Activated CD4-positive, alpha-beta T cell treated with anti-CD3 and anti-CD28 coated beads, Interleukin-2, amount 50 U/mL, for 24 hours (primary cell): Measurements from ENCODE around the gene PIK3R1.

ENCODE experiments used
- DNase-seq, 2 donors: peaks; one replicate each; pipeline ENCODE4 v3.0.0-alpha.2; 2020; ENCODE audit warnings: low read depth in 1 of 2, low spot score in 1 of 2

PIK3R1 gene

DNA sequence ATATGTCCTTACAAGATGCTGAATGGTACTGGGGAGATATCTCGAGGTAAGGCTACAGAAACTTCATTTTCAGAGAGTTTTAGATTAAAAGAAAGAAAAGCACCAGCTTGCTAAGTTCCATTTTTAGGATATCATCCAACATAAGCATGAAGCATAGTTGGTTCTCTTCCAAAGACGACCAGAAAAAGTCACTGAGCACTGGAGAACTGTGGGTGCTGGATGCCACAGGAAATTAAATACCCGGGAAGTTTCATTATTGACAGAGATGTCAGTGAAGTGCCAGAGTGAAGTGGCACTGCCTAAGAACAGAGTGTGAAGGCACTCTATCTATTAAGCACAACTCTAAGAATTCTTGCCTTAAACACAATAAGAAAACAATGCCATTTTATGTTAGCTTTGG is 76.8 kb downstream of the PIK3R1 start:
- no peak for DNase-seq

GRCh38 chr5:68295772-68296171 is 80.2 kb downstream of the PIK3R1 start:
- DNase-seq = no peak

DNA sequence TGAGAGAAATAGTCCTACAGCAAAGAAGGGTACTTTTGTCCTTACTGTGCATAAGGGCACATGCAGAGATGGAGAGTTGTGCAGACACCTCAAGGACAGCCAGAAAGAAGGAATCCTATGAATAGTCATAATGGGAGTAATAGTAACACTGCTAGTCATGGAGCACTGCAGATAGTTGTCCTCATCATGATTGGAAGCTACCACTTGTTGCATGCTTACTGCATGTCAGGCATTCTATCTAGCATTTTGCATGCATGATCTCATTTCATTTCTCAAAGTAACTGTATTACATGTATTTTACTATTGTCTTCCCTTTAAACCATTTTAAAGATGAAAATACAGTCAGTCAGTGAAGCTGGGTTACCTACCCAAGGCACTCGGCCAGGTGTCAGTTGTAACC is 81.3 kb downstream of the PIK3R1 start:
- no peak for DNase-seq

DNA sequence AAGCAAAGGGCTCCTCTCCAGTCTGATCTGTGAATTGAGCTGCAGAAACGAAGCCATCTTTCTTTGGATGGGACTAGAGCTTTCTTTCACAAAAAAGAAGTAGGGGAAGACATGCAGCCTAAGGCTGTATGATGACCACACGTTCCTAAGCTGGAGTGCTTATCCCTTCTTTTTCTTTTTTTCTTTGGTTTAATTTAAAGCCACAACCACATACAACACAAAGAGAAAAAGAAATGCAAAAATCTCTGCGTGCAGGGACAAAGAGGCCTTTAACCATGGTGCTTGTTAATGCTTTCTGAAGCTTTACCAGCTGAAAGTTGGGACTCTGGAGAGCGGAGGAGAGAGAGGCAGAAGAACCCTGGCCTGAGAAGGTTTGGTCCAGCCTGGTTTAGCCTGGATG is 82.1 kb downstream of the PIK3R1 start:
- no peak for DNase-seq

- no peak for DNase-seq
Observed at GRCh38 chr5:68298479-68298878, 82.9 kb downstream of the PIK3R1 start.

DNA sequence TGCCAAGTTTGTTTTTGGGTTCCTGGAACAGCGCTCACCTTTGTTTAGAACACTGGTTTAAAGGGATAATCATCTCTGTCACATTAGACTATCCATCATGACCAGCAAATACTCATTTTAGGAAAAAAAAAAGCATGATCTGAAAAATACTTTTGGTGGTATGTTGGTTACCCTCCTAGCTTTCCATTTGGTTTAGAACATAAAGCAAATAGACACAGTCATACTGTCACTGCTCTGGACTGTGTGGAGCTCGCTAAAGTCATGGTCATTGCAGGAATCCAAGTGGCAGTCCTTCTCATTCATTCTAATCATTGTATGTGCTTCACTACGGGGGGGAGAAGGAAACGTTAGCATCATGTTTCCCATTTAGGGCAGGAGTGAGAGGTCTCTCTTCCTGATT is 83.5 kb downstream of the PIK3R1 start:
- no peak for DNase-seq

DNA sequence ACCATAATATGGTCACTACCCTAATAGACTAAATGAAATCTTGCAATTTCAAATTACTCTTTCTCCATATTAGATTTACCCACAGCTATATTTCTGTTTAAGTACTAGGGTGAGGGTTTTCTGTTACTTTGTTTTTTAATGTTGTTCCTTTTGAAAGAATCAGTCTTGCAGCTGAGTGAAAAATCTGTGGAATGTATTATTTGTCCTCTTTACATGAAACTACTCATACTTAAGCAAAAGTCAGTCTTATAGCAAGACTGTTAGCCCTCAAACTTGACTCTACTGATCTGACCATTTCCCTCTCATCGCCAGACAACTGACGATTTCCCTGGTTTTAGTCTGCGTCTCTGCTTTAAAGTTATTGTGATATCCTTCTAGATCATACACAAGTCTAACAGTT is 84.0 kb downstream of the PIK3R1 start:
- no peak for DNase-seq

- no peak for DNase-seq
Observed at GRCh38 chr5:68303038-68303738, 87.6 kb downstream of the PIK3R1 start.

GRCh38 chr5:68303754-68304420 is 88.3 kb downstream of the PIK3R1 start:
- no peak for DNase-seq

DNA sequence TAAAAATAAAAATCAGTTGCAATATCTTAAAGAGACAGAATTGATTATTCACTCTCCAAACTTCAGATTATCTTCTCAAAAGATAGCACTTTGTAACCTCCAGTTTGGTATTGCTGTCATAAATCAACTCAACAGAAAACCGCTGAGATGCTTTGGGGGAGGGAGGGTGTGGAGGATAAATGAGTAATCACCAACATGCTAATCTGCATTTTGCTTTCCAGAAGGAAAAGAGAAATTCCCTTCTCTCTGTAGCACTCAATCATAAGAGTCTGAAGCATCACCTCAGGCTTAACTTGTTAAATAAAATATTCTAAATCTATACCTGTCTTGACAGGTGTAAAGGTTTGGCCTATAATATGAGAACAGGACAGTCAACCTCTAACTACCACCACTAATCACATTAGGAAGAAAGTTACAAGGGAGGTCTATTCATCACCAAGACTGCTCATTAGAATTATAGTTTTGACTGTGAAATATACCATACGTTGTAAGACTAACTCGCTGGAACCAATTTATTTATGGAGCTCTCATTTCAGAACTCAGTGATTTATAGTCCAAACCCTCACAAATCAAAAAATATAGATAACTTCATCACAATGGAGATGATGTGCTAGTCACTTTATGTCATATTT is 89.0 kb downstream of the PIK3R1 start:
- no peak for DNase-seq

- DNase-seq = no peak
Observed at GRCh38 chr5:68305223-68305870, 89.8 kb downstream of the PIK3R1 start.

GRCh38 chr5:68306361-68307014 is 90.9 kb downstream of the PIK3R1 start:
- no peak for DNase-seq

GRCh38 chr5:68313336-68313735 is 97.8 kb downstream of the PIK3R1 start:
- DNase-seq = no peak

DNA sequence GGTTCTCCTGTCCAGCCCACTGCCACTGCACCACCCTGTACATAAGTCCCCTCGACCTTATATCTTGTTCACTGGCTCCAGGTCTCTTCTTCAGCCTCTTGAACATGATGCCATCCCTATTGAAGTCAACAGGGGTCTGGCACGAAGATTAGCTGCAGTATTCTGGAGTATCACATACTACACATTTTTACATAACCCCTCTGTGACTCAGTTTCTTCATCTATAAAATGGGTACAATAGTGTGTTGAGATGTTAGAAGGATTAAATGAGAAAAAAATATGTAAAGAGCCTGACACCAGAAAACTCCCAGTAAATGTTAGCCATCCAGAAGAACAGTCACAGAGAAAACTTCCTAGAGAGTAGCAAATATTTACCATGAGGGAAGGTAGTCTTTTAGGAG is 98.9 kb downstream of the PIK3R1 start:
- no peak for DNase-seq

- peak in 1 of 2 donors; percentile 14 for DNase-seq
Observed at GRCh38 chr5:68315679-68316271, 100.2 kb downstream of the PIK3R1 start.

GRCh38 chr5:68316469-68316868 is 100.9 kb downstream of the PIK3R1 start:
- DNase-seq = no peak

DNA sequence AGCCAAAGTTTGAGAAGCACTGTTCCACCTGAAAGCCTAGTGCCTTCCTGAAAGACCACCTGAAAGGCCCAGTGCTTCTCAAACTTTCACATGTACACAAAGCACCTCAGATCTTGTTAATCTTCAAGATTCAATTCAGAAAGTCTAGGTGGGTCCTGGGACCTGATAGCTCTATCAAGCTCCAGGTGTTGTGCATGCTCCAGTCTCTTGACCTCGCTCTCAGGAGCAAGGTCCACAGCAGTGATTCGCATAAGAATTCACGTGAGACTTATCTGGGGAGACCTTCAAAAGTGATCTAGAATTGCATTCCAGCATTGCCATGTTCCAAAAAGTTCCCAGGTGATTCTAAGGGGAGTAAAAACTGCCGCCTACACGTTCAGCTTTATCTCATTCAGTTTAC is 102.1 kb downstream of the PIK3R1 start:
- no peak for DNase-seq

- no peak for DNase-seq
Observed at GRCh38 chr5:68318955-68319705, 103.6 kb downstream of the PIK3R1 start.

DNA sequence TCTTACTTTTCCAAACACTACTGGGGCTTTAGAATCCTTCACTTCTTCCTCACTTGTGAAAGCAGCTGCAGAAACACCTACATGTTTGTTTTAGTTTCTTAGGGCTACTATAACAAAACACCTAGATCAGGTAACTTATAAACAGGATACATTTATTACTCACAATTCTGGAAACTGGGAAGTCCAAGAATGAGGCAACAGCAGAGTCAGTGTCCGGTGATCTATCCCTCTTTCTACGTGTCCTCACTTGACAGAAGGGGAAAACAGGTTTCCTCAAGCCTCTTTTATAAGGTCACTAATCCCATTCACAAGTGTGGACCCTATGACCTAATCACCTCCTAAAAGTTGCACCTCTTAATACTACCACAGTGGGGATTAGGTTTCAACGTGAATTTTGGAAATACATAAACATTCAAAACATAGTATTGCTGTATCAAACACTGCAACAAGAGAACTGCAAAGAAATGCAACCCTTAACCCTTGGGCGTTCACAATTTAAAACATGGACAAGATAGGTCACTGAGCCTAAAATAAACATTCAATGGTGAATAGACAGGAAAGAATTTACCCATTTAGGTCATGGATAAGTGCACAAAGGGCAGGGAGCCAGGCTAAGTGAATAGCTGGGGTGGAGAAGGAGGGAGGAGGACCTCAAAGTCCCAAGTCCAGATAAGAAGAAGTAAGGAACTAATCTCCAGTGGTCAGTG is 104.3 kb downstream of the PIK3R1 start:
- no peak for DNase-seq
